T-helper 9 cell (primary cell): ENCODE data around the gene DNAJC10.

Source experiments
- DNase-seq: peaks from one replicate; pipeline ENCODE4 v3.0.0-alpha.2; 2020

DNAJC10 gene

GRCh38 chr2:182792441-182792840 lies 76.4 kb downstream of the DNAJC10 start:
- DNase-seq = no peak

GRCh38 chr2:182798736-182799135 lies 82.7 kb downstream of the DNAJC10 start:
- no peak for DNase-seq

GRCh38 chr2:182804128-182804527 lies 88.1 kb downstream of the DNAJC10 start:
- no peak for DNase-seq

- DNase-seq = no peak
These were observed 91.3 kb downstream of the DNAJC10 start for GRCh38 chr2:182807319-182807718.

GRCh38 chr2:182810087-182810486 lies 94.0 kb downstream of the DNAJC10 start:
- no peak for DNase-seq

- DNase-seq = no peak
These were observed 98.3 kb downstream of the DNAJC10 start for GRCh38 chr2:182814380-182814779.

- no peak for DNase-seq
These were observed 98.7 kb downstream of the DNAJC10 start for GRCh38 chr2:182814804-182815203.

GRCh38 chr2:182816866-182817265 lies 100.8 kb downstream of the DNAJC10 start:
- DNase-seq = no peak

GRCh38 chr2:182817558-182817957 lies 101.5 kb downstream of the DNAJC10 start:
- DNase-seq = no peak

GRCh38 chr2:182818501-182818900 lies 102.4 kb downstream of the DNAJC10 start:
- no peak for DNase-seq

- DNase-seq = no peak
These were observed 102.9 kb downstream of the DNAJC10 start for GRCh38 chr2:182818925-182819324.

- no peak for DNase-seq
These were observed 103.4 kb downstream of the DNAJC10 start for GRCh38 chr2:182819412-182819811.

- DNase-seq = no peak
These were observed 105.1 kb downstream of the DNAJC10 start for GRCh38 chr2:182821182-182821581.

GRCh38 chr2:182822733-182823132 lies 106.7 kb downstream of the DNAJC10 start:
- DNase-seq = no peak

- DNase-seq = no peak
These were observed 108.2 kb downstream of the DNAJC10 start for GRCh38 chr2:182824056-182824766.

- DNase-seq = no peak
These were observed 108.7 kb downstream of the DNAJC10 start for GRCh38 chr2:182824767-182825158.

- no peak for DNase-seq
These were observed 110.0 kb downstream of the DNAJC10 start for GRCh38 chr2:182826064-182826463.

- DNase-seq = no peak
These were observed 110.4 kb downstream of the DNAJC10 start for GRCh38 chr2:182826496-182826895.

- no peak for DNase-seq
These were observed 111.3 kb downstream of the DNAJC10 start for GRCh38 chr2:182827182-182827879.

GRCh38 chr2:182831101-182831500 lies 115.0 kb downstream of the DNAJC10 start:
- DNase-seq = no peak

GRCh38 chr2:182831921-182832320 lies 115.9 kb downstream of the DNAJC10 start:
- no peak for DNase-seq

GRCh38 chr2:182833084-182833854 lies 117.2 kb downstream of the DNAJC10 start:
- DNase-seq = no peak

- DNase-seq = no peak
These were observed 118.2 kb downstream of the DNAJC10 start for GRCh38 chr2:182834293-182834692.

- DNase-seq = no peak
These were observed 120.4 kb downstream of the DNAJC10 start for GRCh38 chr2:182836451-182836850.
